Measurements from ENCODE around the gene KCNG1. TPM values are rescaled to one million over a fixed set of nuclear protein-coding genes. Genes with fewer than 3 reads are reported as not detected.

The KCNG1 gene
- total and polyA plus RNA-seq, 2 of the 13 experiments (the other 11 are each of a cell fraction or from before 2014, with no cell fraction given) = not detected

DNA sequence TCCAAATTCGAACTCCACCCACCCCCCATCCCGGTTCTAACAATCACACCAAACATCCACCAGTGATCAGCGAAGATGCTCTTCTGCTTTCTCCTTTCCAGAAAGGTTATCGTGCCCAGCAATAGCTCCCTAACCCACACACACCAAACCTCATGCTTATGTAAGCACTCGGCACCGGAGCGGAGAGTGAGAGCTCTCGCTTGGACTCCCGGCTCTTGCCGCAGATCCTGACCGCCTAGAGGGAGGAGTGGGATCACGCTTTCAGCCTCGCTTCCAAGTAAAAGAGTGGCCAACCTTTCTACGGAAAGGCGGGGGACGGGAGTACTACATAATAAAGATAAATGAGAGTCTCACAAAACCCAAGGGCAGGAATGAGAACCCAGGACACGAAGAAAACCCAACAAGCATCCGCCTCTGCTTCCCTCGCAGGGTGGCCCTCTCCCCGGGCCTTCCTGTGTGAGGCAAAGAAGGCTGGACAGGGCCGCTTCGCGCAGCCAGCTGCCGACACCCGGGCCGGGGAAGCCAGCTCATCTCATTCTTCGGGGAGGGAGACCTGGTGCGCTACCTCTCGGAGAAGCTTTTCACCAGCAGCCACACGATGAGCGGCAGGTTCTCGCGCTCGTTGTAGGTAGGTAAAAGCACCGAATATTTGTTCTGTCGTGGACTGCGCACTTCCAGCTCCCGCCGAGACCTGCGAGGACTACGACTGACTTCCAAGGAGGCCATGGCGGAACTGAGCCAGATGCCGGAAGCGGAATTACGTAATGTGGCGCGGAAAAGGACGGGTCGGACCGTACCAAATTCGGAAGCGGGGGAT, 64.9 kb downstream of the KCNG1 start, which contains the start of gene DPM1 (continued):
- TF ChIP-seq, protein P1, sequence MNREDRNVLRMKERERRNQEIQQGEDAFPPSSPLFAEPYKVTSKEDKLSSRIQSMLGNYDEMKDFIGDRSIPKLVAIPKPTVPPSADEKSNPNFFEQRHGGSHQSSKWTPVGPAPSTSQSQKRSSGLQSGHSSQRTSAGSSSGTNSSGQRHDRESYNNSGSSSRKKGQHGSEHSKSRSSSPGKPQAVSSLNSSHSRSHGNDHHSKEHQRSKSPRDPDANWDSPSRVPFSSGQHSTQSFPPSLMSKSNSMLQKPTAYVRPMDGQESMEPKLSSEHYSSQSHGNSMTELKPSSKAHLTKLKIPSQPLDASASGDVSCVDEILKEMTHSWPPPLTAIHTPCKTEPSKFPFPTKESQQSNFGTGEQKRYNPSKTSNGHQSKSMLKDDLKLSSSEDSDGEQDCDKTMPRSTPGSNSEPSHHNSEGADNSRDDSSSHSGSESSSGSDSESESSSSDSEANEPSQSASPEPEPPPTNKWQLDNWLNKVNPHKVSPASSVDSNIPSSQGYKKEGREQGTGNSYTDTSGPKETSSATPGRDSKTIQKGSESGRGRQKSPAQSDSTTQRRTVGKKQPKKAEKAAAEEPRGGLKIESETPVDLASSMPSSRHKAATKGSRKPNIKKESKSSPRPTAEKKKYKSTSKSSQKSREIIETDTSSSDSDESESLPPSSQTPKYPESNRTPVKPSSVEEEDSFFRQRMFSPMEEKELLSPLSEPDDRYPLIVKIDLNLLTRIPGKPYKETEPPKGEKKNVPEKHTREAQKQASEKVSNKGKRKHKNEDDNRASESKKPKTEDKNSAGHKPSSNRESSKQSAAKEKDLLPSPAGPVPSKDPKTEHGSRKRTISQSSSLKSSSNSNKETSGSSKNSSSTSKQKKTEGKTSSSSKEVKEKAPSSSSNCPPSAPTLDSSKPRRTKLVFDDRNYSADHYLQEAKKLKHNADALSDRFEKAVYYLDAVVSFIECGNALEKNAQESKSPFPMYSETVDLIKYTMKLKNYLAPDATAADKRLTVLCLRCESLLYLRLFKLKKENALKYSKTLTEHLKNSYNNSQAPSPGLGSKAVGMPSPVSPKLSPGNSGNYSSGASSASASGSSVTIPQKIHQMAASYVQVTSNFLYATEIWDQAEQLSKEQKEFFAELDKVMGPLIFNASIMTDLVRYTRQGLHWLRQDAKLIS (CRISPR knock-in tag; IDR thresholded peaks at IDR 0.05) = peak; percentile 79; the same call in 1 of the 2 replicates
- TF ChIP-seq, protein P2, sequence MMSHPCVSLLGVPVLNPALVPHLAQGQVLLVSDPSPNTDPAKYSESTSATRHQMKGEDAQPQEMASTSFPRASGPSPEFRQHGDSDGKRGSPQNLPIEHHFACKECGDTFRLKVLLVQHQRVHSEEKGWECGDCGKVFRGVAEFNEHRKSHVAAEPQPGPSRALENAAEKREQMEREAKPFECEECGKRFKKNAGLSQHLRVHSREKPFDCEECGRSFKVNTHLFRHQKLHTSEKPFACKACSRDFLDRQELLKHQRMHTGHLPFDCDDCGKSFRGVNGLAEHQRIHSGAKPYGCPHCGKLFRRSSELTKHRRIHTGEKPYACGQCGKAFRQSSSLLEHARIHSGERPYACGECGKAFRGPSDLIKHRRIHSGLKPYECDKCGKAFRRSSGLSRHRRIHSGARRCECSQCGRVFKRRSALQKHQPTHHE (CRISPR knock-in tag; IDR thresholded peaks at IDR 0.05; ENCODE audit: borderline replicate concordance) = no peak; the same call in 1 of the 2 replicates
- TF ChIP-seq, protein P3, sequence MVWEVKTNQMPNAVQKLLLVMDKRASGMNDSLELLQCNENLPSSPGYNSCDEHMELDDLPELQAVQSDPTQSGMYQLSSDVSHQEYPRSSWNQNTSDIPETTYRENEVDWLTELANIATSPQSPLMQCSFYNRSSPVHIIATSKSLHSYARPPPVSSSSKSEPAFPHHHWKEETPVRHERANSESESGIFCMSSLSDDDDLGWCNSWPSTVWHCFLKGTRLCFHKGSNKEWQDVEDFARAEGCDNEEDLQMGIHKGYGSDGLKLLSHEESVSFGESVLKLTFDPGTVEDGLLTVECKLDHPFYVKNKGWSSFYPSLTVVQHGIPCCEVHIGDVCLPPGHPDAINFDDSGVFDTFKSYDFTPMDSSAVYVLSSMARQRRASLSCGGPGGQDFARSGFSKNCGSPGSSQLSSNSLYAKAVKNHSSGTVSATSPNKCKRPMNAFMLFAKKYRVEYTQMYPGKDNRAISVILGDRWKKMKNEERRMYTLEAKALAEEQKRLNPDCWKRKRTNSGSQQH (CRISPR knock-in tag; IDR thresholded peaks at IDR 0.05; ENCODE audit: low read depth) = peak; percentile 98
- TF ChIP-seq, protein P4, sequence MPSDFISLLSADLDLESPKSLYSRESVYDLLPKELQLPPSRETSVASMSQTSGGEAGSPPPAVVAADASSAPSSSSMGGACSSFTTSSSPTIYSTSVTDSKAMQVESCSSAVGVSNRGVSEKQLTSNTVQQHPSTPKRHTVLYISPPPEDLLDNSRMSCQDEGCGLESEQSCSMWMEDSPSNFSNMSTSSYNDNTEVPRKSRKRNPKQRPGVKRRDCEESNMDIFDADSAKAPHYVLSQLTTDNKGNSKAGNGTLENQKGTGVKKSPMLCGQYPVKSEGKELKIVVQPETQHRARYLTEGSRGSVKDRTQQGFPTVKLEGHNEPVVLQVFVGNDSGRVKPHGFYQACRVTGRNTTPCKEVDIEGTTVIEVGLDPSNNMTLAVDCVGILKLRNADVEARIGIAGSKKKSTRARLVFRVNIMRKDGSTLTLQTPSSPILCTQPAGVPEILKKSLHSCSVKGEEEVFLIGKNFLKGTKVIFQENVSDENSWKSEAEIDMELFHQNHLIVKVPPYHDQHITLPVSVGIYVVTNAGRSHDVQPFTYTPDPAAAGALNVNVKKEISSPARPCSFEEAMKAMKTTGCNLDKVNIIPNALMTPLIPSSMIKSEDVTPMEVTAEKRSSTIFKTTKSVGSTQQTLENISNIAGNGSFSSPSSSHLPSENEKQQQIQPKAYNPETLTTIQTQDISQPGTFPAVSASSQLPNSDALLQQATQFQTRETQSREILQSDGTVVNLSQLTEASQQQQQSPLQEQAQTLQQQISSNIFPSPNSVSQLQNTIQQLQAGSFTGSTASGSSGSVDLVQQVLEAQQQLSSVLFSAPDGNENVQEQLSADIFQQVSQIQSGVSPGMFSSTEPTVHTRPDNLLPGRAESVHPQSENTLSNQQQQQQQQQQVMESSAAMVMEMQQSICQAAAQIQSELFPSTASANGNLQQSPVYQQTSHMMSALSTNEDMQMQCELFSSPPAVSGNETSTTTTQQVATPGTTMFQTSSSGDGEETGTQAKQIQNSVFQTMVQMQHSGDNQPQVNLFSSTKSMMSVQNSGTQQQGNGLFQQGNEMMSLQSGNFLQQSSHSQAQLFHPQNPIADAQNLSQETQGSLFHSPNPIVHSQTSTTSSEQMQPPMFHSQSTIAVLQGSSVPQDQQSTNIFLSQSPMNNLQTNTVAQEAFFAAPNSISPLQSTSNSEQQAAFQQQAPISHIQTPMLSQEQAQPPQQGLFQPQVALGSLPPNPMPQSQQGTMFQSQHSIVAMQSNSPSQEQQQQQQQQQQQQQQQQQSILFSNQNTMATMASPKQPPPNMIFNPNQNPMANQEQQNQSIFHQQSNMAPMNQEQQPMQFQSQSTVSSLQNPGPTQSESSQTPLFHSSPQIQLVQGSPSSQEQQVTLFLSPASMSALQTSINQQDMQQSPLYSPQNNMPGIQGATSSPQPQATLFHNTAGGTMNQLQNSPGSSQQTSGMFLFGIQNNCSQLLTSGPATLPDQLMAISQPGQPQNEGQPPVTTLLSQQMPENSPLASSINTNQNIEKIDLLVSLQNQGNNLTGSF (CRISPR knock-in tag; IDR thresholded peaks at IDR 0.05) = no peak
- TF ChIP-seq NR1H2 (CRISPR knock-in tag; IDR thresholded peaks at IDR 0.05; ENCODE audit: borderline replicate concordance, low read depth) (peak; percentile 85; the same call in 1 of the 2 replicates), MIXL1 (CRISPR knock-in tag; IDR thresholded peaks at IDR 0.05) (peak; percentile 86), NBN (conservative IDR thresholded peaks at IDR 0.05) (no peak)
- TF ChIP-seq, protein P5, sequence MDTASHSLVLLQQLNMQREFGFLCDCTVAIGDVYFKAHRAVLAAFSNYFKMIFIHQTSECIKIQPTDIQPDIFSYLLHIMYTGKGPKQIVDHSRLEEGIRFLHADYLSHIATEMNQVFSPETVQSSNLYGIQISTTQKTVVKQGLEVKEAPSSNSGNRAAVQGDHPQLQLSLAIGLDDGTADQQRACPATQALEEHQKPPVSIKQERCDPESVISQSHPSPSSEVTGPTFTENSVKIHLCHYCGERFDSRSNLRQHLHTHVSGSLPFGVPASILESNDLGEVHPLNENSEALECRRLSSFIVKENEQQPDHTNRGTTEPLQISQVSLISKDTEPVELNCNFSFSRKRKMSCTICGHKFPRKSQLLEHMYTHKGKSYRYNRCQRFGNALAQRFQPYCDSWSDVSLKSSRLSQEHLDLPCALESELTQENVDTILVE (CRISPR knock-in tag; IDR thresholded peaks at IDR 0.05) = no peak
- TF ChIP-seq, protein P6, sequence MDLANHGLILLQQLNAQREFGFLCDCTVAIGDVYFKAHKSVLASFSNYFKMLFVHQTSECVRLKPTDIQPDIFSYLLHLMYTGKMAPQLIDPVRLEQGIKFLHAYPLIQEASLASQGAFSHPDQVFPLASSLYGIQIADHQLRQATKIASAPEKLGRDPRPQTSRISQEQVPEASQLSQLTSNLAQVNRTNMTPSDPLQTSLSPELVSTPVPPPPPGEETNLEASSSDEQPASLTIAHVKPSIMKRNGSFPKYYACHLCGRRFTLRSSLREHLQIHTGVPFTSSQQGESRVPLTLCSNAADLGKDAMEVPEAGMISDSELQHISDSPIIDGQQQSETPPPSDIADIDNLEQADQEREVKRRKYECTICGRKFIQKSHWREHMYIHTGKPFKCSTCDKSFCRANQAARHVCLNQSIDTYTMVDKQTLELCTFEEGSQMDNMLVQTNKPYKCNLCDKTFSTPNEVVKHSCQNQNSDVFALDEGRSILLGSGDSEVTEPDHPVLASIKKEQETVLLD (CRISPR knock-in tag; IDR thresholded peaks at IDR 0.05; ENCODE audit: low read depth) = no peak
- TF ChIP-seq, protein P7, sequence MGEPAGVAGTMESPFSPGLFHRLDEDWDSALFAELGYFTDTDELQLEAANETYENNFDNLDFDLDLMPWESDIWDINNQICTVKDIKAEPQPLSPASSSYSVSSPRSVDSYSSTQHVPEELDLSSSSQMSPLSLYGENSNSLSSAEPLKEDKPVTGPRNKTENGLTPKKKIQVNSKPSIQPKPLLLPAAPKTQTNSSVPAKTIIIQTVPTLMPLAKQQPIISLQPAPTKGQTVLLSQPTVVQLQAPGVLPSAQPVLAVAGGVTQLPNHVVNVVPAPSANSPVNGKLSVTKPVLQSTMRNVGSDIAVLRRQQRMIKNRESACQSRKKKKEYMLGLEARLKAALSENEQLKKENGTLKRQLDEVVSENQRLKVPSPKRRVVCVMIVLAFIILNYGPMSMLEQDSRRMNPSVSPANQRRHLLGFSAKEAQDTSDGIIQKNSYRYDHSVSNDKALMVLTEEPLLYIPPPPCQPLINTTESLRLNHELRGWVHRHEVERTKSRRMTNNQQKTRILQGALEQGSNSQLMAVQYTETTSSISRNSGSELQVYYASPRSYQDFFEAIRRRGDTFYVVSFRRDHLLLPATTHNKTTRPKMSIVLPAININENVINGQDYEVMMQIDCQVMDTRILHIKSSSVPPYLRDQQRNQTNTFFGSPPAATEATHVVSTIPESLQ (CRISPR knock-in tag; conservative IDR thresholded peaks at IDR 0.05) = no peak
